ENCODE results near the gene DEFB126. TPM values are rescaled to one million over a fixed set of nuclear protein-coding genes. Genes with fewer than 3 reads are reported as not detected.

Gene DEFB126
- total RNA-seq, 4 donors from 2014 or later = not detected

- Histone ChIP-seq H3K27me3 (peaks cover 0 to 5% (median 0%) of the 10 kb centered on the region in 4 donors), H3K4me1 (no peaks in the 10 kb centered on the region), H3K9me3 (no peaks in the 10 kb centered on the region), H3K36me3 (no peaks in the 10 kb centered on the region), H3K27ac (replicated peaks in 1 of 4) (no peak overlapping the region), H3K4me3 (no peak overlapping the region)
- intact Hi-C loops (cut with DNase I) = no loop called here
- no peak for DNase-seq (ENCODE audit: extremely low spot score)
- WGBS = 55% methylated on average over 2 of the region's 2 CpGs
- TF ChIP-seq, protein P1, sequence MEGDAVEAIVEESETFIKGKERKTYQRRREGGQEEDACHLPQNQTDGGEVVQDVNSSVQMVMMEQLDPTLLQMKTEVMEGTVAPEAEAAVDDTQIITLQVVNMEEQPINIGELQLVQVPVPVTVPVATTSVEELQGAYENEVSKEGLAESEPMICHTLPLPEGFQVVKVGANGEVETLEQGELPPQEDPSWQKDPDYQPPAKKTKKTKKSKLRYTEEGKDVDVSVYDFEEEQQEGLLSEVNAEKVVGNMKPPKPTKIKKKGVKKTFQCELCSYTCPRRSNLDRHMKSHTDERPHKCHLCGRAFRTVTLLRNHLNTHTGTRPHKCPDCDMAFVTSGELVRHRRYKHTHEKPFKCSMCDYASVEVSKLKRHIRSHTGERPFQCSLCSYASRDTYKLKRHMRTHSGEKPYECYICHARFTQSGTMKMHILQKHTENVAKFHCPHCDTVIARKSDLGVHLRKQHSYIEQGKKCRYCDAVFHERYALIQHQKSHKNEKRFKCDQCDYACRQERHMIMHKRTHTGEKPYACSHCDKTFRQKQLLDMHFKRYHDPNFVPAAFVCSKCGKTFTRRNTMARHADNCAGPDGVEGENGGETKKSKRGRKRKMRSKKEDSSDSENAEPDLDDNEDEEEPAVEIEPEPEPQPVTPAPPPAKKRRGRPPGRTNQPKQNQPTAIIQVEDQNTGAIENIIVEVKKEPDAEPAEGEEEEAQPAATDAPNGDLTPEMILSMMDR (IDR thresholded peaks at IDR 0.05) = no peak
- no peak for TF ChIP-seq POLR2AphosphoS5 (IDR thresholded peaks at IDR 0.05)
- TF ChIP-seq EP300 (IDR thresholded peaks at IDR 0.05) = no peak
- no peak for TF ChIP-seq POLR2A (IDR thresholded peaks at IDR 0.05; ENCODE audit: low read depth)
These were observed 3.5 kb downstream of the DEFB126 start for GRCh38 chr20:145877-146276.

GRCh38 chr20:152131-152530 is 9.7 kb downstream of the DEFB126 start:
- intact Hi-C loops (cut with DNase I) = no loop called here
- H3K36me3 ChIP-seq = no peaks in the 10 kb centered on the region
- no peaks in the 10 kb centered on the region for H3K9me3 ChIP-seq
- no peak overlapping the region for H3K4me3 ChIP-seq
- H3K27ac ChIP-seq (replicated peaks in 1 of 4) = no peak overlapping the region
- H3K27me3 ChIP-seq = peaks cover 0 to 11% (median 0%) of the 10 kb centered on the region in 4 donors
- TF ChIP-seq EP300 (IDR thresholded peaks at IDR 0.05) = no peak
- TF ChIP-seq, protein P1 (IDR thresholded peaks at IDR 0.05) = no peak
- TF ChIP-seq POLR2AphosphoS5 (IDR thresholded peaks at IDR 0.05) = no peak
- no peak for TF ChIP-seq POLR2A (IDR thresholded peaks at IDR 0.05; ENCODE audit: low read depth)
- no peak for DNase-seq (ENCODE audit: extremely low spot score)
- no peaks in the 10 kb centered on the region for H3K4me1 ChIP-seq
- WGBS = 70% methylated on average over 1 of the region's 1 CpG

GRCh38 chr20:157154-157553 is 14.8 kb downstream of the DEFB126 start, which contains the start of gene DEFB127:
DEFB127 (plus strand) TSS chr20:157454; CDS start chr20:157545, 91 bp downstream.
- no peak within 1 kb of the TSS for H3K4me3 ChIP-seq
- intact Hi-C loops (cut with DNase I) = no loop called here
- H3K27me3 ChIP-seq = peaks cover 0 to 9% (median 0%) of the 10 kb centered on the region in 4 donors
- DNase-seq (ENCODE audit: extremely low spot score) = no peak
- WGBS = 89% methylated on average over 5 of the region's 5 CpGs
- no peaks in the 10 kb centered on the region for H3K36me3 ChIP-seq
- H3K9me3 ChIP-seq = no peaks in the 10 kb centered on the region
- no peak within 1 kb of the TSS for H3K27ac ChIP-seq (replicated peaks in 1 of 4)
- no peaks in the 10 kb centered on the region for H3K4me1 ChIP-seq
- TF ChIP-seq POLR2AphosphoS5 (IDR thresholded peaks at IDR 0.05) (no peak), EP300 (IDR thresholded peaks at IDR 0.05) (no peak), POLR2A (IDR thresholded peaks at IDR 0.05; ENCODE audit: low read depth) (no peak)
- TF ChIP-seq, protein P1 (IDR thresholded peaks at IDR 0.05) = no peak

GRCh38 chr20:164618-165017 is 22.2 kb downstream of the DEFB126 start:
- intact Hi-C loops (cut with DNase I) = no loop called here

More at GRCh38 chr20:164618-165017, 22.2 kb downstream of the DEFB126 start:
- H3K27me3 ChIP-seq = peaks cover 0 to 5% (median 0%) of the 10 kb centered on the region in 4 donors
- H3K4me1 ChIP-seq = no peaks in the 10 kb centered on the region
- no peaks in the 10 kb centered on the region for H3K36me3 ChIP-seq
- H3K27ac ChIP-seq (replicated peaks in 1 of 4) = no peak overlapping the region
- 54% methylated on average over 3 of the region's 3 CpGs for WGBS
- H3K9me3 ChIP-seq = no peaks in the 10 kb centered on the region
- H3K4me3 ChIP-seq = no peak overlapping the region
- DNase-seq (ENCODE audit: extremely low spot score) = no peak
- TF ChIP-seq POLR2A (IDR thresholded peaks at IDR 0.05; ENCODE audit: low read depth) = no peak
- no peak for TF ChIP-seq EP300 (IDR thresholded peaks at IDR 0.05)
- TF ChIP-seq POLR2AphosphoS5 (IDR thresholded peaks at IDR 0.05) = no peak
- TF ChIP-seq, protein P1 (IDR thresholded peaks at IDR 0.05) = no peak

All from esophagus muscularis mucosa (tissue), 4 donors.